OCI-M2 (cell line): ENCODE data around the gene BNC1.

Experiments
- DNase-seq: peaks from one replicate; lab custom pipeline; 2025; ENCODE audit not compliant: unreplicated experiment; lab: John Stamatoyannopoulos, UW

Gene BNC1, protein sequence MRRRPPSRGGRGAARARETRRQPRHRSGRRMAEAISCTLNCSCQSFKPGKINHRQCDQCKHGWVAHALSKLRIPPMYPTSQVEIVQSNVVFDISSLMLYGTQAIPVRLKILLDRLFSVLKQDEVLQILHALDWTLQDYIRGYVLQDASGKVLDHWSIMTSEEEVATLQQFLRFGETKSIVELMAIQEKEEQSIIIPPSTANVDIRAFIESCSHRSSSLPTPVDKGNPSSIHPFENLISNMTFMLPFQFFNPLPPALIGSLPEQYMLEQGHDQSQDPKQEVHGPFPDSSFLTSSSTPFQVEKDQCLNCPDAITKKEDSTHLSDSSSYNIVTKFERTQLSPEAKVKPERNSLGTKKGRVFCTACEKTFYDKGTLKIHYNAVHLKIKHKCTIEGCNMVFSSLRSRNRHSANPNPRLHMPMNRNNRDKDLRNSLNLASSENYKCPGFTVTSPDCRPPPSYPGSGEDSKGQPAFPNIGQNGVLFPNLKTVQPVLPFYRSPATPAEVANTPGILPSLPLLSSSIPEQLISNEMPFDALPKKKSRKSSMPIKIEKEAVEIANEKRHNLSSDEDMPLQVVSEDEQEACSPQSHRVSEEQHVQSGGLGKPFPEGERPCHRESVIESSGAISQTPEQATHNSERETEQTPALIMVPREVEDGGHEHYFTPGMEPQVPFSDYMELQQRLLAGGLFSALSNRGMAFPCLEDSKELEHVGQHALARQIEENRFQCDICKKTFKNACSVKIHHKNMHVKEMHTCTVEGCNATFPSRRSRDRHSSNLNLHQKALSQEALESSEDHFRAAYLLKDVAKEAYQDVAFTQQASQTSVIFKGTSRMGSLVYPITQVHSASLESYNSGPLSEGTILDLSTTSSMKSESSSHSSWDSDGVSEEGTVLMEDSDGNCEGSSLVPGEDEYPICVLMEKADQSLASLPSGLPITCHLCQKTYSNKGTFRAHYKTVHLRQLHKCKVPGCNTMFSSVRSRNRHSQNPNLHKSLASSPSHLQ

DNA sequence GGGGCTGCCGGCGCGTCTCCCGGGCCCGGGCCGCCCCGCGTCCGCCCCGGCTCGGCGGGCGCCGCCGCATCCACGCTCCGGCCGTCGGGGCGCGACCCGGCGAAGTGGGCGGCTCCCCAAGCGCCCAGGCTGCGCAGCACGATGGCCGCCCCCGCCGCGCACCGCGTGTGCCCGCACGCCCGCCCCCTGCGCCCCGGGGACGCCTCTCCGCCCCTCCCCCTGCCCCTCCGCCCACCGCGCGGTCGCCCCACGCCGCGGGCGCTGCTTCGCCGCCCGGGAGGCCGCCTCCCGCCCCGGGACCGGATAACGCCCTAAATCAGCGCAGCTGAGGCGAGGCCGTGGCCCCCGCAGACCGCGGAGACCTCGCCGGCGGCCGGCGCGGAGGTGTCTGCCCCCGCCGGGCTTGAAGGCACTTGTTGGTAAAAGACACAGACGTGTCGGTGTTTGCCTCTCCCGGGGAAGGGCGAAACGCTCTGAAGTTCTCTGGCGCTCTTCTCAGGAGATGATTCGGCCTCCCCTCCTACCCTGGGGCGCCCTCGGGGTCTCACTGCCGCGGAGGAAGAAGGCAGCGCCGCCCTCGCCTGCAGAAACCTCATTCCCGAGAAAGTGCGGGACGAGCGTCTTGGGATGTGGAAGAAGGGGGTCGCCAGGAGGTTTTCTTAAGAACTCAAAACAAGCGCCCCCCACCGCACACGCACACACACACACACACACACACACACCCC, at the start of gene BNC1:
TSS of gene BNC1 (minus strand) at position 106 of the 725 bp plus-strand sequence. CDS start at position 70, 36 bp downstream.
- DNase-seq, result no peak

DNA sequence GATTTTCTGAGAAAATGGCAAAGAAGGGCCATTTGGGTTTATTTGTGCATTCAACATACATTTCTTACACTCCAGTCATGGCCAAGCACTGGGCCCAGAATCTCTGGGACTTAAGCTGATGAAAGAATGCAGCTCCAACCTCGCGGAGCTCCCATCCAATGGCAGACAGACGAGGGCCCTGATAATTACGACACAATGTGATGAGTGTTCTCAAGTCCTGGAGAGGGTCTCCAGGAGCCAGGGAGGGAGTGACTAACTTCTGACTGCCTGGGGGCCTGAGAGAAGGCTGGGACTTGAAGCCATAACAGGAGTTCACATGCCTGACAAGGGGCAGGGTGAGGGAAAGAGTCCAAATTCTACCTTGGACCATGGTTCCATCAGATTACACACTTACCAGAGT, 42.6 kb upstream of the BNC1 start:
- DNase-seq, result no peak

DNA sequence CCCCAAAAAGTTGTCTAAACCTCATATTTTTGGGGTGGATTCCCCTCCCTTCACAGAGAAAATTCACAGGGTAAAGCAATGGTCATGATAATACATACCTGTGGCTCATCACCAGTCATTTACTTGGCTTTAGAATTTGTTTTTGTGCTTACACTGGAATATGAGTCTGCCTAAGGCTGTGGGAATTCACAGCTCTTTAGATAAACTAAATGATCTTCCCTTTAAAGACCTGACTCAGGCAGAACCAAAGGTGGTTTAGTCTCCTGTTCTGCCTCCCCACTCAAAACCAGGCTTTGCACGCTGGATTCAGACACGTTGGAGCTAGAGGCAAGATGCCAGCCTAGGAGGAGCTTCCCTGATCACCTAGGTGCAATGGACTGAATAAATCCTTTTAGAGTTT, 40.3 kb upstream of the BNC1 start:
- no peak for DNase-seq

DNA sequence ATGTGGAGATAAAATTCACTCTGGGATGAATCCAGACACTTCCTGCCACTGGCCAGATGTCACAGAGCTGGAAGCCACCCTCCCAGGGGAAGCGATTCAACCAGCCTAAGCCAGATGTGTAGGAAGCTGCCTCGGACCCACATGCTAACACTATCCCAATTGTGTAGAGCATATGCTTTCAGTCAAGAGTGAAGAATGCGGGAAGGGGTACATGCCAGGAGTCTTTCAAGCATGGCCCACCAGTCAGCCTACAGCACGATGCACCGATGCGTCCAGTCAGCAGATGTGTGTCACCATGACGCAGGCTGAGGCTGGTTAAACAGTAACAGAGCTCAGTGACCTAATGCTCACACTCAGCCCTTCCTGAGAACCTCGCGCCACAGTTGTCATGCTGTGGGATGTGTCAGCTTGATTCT, 38.8 kb upstream of the BNC1 start:
- no peak for DNase-seq

DNA sequence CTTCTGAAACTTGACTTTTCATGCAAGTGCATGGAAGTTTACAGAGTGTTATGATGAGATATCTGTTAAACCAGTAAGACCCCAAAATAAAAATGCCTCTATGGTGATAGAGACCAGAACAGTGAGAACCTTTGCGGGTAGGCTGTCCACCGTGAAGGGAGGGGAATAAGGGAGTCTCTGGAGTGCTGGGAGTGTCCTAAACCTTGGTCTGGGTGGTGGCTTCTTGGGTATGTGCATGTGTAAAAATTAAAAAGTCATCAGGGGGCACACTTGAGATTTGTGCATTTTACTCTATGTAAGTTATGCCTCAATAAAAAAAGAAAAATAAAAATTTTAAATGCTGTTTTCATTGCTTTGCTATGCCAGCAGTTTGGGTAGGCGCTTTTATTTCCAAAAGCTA, 38.2 kb upstream of the BNC1 start:
- DNase-seq, result no peak

DNA sequence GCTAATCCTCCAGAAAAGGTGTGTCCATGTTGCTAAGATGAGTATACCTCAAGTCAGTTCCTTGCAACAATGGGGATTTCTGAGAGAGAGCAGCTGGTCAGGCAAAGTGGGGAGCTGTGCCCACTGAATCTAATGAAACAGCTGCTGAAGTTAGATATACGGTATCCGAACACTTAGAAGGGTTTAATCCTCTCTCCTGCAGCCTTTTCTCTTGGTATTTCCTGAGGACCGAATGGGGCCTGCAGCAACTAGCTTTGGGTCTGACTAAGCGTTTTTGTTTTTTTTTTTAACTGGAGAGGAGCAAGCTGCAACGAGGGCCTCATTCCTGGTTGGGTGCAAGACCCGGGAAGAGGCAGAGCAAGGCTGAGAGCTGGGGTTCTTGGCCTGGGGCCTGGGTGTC, 37.6 kb upstream of the BNC1 start:
- DNase-seq, result no peak

DNA sequence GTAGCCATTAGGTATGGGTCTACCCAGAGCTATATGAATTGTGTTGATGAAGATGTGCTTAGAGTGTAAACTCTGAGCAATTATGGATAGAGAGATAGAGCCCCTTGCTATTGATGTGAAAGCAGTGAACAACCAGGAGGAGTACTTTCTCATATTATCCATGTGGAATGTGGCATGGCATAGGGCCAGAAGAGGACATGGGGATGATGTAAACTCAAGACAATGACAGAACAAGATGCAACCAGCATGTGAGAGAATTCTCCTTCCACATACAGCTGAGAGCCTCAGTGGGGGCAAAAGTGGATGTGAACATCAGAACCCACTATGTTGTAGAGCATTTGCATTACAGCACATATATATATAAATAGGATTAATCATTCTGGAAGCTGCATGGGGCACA, 36.4 kb upstream of the BNC1 start:
- no peak for DNase-seq

DNA sequence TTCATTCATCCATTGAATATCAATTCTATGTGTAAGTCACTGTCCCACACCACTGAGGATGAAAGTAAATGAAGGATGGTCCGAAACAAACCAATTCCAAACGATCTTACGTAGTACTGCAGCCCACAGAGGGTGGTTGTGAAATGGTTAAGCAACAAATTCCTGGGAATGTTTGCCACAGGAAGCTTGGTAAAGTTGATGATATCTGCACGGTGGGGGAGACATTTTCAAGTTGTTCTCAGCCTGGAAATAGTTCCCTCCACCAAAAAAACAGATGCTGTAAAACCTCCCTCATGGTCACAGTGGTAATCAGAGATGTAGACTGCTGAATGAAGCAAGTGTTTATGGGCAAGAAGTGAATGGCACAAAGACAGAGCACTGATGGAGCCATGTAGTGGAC, 35.9 kb upstream of the BNC1 start:
- DNase-seq, result no peak

DNA sequence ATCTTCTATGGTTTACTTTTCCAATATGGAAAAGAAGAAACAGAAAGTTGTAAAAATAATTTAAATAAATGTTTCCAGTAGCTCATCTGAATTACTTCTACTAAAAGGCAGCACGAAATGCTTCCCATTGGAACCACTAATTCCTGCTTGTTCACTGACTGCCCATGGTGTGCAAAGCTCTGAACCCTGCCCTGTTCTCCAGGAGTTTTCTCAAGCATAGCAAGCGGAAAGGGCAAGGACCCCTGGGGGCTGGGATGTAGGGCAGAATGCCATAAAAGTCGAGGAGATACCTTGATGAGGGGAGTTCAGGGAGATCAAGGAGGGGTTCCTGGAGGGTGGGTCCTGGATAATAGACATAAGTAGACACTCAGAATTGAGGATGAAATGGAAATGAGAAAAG, 35.3 kb upstream of the BNC1 start:
- DNase-seq, result no peak

DNA sequence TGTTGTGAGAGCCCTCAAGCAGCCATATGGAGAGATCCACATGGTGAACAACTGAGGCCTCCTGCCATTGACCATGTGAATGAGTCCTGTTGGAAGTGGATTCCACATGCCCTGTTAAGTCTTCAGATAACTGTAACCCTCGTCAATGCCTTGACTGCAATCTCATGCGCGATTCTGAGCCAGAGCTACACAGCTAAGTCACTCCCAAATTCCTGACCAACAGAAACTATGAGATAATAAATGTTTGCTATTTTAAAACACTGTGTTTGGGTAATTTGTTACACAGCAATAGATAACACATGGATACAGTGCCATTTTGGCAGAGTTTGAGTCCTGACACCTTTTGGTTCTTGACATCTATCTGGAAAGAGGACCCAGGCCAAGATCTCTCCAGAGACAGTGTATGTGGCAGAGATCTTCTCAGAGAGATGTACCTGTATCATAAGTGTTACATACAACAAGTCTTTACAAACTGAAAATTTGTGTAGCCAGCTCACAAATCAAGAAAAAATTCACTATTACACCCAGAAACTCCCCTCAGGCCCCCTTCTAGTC, 34.5 kb upstream of the BNC1 start:
- DNase-seq, result no peak

DNA sequence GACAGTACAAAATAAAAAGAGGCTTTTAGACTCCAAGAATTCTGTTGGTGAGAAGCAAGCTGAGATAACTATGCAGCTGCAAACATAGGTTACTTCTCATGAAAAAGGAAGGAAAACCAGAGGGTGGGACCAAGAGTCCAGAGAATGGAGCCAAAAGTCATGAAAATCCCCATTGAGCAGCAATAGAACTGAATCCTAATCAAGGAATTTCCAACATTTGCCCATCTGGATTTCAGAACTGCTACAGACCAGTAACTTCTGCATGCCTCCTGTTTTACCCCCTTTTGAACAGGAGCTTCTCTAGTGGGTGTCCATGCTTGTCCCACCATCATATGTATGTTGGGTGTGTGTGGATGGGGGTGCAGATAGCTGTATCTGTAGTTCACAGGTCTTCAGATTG, 33.6 kb upstream of the BNC1 start:
- DNase-seq, result no peak

DNA sequence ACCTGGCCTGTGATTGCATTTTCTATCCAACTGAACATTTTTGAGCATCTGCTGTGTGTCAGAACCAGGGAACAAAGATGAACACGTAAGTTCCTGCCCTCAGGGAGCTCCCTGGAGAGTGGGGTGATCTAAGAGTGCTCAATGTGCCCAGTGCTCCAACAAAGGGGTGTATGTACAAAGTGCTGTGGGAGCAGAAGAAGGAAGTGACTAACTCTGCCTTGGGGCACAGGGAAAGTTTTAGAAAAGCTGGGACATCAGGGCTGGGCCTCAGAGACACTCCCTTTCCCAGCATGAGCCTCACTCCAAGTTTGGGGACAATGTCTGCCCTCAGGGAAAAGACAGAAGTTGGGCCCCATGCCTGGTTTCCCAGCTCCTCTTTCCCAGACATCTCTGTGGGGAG, 27.6 kb upstream of the BNC1 start:
- DNase-seq, result no peak

DNA sequence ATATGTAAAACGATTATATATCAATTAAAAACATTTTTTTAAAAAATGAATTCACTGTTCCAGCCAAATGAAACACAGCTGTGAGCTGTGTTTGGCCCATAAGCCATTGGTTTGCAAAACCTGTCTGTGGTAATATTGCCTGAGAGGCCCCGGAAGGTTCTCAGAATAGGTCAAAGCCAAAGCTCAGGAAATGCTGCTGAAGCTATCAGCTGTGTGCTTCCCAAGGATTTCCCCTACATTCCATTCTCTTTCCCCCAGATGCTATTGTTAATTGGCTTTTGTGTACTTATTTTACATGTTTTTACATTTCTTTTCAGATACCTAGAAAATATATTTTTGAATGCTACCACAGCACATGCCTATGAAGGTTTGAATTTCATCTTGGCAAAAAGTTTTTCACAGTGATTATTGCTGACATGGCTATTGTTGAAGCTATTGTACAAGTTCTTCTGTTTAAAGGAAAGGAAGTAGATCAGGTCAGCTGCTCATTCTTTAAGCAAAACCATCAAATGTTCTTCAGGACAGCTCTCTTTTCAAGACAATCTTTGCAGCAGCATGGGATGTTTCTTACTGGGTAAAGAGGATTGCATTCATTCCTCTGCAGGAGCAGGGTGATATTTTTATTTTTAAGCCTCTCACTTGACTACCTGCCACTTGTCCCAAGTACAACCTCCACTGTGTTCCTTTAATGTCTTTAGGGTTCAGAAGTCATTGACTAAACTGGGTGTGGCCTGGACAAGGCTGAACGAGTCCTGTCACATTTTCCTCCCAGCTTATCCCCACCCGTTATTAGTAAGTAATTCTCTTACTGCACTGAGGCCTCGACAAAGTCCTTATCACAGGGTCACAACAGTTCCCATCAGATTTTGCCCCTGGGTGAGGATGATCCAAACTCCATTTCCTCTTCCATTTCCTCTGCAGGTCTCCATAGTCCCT, 26.3 kb upstream of the BNC1 start:
- DNase-seq, result no peak

DNA sequence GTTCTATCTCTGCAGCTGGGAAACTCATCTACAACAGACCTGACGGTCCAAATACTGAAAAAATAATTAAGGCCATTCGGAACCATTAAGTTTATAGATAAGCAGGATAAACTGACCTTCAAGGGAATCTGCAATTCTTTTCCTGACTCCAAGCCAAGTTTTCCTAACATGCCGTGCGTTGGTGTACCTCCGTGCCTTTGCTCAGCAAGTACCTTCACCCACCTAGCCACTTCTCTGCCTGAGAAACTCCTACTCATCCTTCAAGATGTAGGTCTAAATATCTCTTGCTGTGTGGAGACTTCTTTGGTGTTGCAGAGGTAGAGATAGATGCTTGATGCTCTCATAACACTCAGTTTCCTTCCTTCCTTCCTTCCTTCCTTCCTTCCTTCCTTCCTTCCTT, 24.2 kb upstream of the BNC1 start:
- DNase-seq, result no peak

DNA sequence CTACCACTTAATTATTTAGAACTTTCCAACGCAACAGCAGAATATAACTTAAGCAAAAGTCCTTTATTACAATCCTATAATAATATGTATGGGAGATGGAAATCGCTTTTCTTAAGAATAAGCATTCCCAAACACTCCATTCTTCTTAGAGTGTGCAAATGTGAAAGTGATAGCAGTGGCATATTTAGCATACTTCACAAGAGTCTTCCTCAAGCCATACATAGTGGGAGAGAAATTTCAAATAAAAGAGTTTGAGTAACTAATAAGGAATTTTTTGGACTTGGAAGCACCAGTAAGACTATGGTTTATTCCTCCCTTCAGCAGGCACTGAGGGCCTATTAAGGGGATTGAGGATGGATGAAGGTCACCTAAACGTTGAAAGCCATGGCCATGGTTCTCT, 22.1 kb upstream of the BNC1 start:
- no peak for DNase-seq

DNA sequence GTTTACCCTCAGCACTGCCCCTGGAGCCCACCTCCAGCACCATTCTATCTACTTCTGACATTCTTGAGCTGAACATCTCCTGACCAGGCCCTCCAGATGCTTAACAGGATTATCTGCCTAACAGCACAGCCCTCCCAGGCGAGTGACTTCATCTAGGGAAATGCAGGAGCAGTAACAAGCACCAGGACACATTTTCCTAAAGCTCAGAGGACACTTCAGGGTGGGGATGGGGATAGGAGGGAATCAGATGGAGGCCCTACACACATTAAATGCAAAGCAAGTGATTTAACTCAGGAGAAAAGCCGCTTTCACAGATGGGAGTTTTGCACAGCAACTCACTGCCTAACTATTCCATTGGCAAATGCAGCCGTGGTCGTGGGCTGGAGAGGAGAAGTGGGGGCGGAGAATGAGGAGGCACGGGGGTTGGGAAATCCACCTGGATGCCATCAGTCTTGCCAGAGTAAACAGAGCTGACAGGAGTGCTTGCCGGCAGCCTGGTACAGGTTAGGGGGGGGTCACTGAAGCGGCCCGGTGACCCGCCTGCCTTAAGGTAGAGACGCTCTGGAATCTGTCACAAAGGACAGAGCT, 21.3 kb upstream of the BNC1 start:
- DNase-seq, result no peak

DNA sequence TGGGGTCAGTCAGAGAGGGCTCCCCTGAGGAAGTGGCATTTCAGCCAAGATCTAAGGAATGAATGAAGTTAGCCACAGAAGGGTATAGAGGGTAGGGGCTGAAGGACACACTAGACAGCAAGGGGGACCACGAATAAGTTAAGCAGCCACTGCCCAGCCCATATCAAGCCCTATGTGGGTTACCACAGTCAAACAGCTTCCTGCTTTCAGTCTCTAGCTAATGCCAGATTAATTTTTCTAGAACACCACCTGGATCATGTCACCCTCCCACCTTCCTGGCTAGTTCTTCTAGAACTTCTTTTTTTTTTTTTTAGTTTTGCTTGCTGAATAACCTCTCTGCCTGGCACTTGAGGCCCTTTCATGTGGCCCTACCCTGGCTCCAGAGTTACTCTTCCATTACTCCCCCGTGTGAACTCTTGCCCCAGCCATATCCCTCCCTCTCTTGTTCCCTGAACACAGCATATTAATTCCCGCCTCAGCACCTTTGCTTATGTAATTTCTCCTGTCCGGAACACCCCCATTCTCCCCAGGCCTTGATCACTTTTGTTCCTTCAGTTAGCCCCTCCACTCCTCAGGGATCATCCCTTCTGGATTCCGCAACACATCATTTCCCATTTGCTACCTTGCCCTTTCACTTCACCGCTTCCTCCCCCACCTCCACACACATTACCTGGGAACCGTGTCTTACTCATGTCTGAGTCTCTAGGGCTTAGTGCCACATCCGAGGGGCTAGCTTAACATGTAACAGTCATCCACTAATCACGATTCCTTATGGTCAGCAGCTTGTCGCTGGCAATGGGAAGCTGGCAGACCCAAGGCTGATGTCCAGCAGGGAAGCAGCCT, 20.6 kb upstream of the BNC1 start:
- no peak for DNase-seq

DNA sequence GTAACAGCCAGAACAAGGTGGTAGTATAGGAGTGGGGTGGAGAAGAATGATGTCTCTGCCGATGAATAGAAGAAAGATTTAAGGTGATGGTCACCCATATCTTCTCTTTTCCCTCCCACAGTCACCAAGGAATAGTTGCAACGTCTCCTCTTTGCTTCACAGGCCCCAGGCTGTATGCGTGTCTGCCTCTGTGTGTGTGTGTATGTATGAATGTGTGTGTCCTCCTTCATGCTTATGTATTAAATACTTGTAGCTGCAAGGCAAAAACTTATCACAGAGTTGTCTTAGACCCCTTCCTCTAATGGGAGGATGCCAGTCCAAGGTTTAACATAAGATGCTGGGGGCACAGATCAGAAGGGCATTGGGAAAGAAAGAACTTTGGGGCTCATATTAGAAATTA, 19.1 kb upstream of the BNC1 start:
- no peak for DNase-seq

DNA sequence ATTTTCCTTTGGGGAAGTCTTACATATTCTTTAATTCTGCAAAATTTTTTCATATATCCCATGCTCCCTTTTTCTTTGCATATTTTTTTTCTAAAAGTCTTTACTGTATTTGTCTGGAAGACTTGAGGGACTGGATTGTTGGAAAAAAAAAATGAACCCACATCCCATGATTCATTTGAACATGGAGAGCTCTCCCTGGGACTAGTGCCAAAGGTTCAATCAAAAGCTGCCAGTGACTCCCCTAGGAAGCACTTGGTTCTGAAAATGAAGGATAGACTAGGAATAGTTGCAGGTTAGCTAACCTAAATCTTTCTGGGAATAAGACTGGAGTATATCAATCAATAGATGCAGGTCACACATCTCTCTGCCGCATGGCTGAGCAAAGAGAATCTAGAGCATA, 16.4 kb upstream of the BNC1 start:
- DNase-seq, result no peak
